ENCODE measurements around the gene CTSE. TPM values are rescaled to one million over a fixed set of nuclear protein-coding genes. Genes with fewer than 3 reads are reported as not detected.

The CTSE gene
- polyA plus RNA-seq, 1 donor (not counting 4 experiments of a cell fraction or from before 2014, with no cell fraction given), result 0.33 TPM

- Histone ChIP-seq H3K36me3 (ENCODE audit: control insufficient read depth in 2 of 2, extremely low read depth in 1 of 2, insufficient read depth in 2 of 2, low read length in 2 of 2) (no peaks in the 10 kb centered on the region), H3K9me3 (ENCODE audit: control insufficient read depth, low read depth, low read length) (no peaks in the 10 kb centered on the region), H3K9me1 (ENCODE audit: control insufficient read depth, extremely low read depth, insufficient read depth, low read length) (no peaks in the 10 kb centered on the region), H2AFZ (ENCODE audit: control insufficient read depth, low read length) (peak overlapping the region; percentile 27), H3K27me3 (ENCODE audit: control insufficient read depth, extremely low read depth, insufficient read depth, low read length) (no peaks in the 10 kb centered on the region), H3K4me1 (ENCODE audit: control insufficient read depth, extremely low read depth, insufficient read depth, low read length) (peaks cover 56% of the 10 kb centered on the region), H3K4me2 (ENCODE audit: control insufficient read depth, extremely low read depth, insufficient read depth, low read depth, low read length) (peak overlapping the region; percentile 94), H4K20me1 (ENCODE audit: control insufficient read depth, extremely low read depth, insufficient read depth, low read length) (no peaks in the 10 kb centered on the region), H3K27ac (ENCODE audit: control insufficient read depth, insufficient read depth, low read length) (peak overlapping the region; percentile 94), H3K79me2 (ENCODE audit: control insufficient read depth, insufficient read depth, low read length) (peaks cover 18% of the 10 kb centered on the region), H3K9ac (ENCODE audit: control insufficient read depth, extremely low read depth, insufficient read depth, low read length) (peak overlapping the region; percentile 86), H3K4me3 (ENCODE audit: control insufficient read depth in 2 of 3, extremely low read depth in 1 of 3, insufficient read depth in 2 of 3, low read depth in 1 of 3, low read length in 3 of 3) (peak overlapping the region; percentile 49 to 72 (median 66))
- DNase-seq (ENCODE audit: low read depth, low spot score), result peak; percentile 79
- dilution Hi-C loops (cut with MboI; ENCODE audit: extremely low pct_ligation_motif_present, low sequenced_read_pairs), result no loop called here
- TF ChIP-seq CTCF (optimal IDR thresholded peaks at IDR 0.05 in 1 of 3, IDR thresholded peaks at IDR 0.05 in 1 of 3, conservative IDR thresholded peaks at IDR 0.05 in 1 of 3; ENCODE audit: extremely low read depth in 1 of 3, insufficient read depth in 2 of 3, low read length in 3 of 3) (peak in 1 of 3 experiments; percentile 40), EZH2 (IDR thresholded peaks at IDR 0.05; ENCODE audit: low read length) (no peak)
- FAIRE-seq, result no peak
Measured at GRCh38 chr1:206001476-206001888, 22.2 kb downstream of the CTSE start.

GRCh38 chr1:206000641-206001339 is 22.9 kb downstream of the CTSE start:
- peak overlapping the region; percentile 31 for H3K4me2 ChIP-seq (ENCODE audit: control insufficient read depth, extremely low read depth, insufficient read depth, low read depth, low read length)
- H2AFZ ChIP-seq (ENCODE audit: control insufficient read depth, low read length), result no peak overlapping the region
- dilution Hi-C loops (cut with MboI; ENCODE audit: extremely low pct_ligation_motif_present, low sequenced_read_pairs), result no loop called here
- peaks cover 54% of the 10 kb centered on the region for H3K4me1 ChIP-seq (ENCODE audit: control insufficient read depth, extremely low read depth, insufficient read depth, low read length)
- FAIRE-seq (no peak), DNase-seq (ENCODE audit: low read depth, low spot score) (no peak)
- no peaks in the 10 kb centered on the region for H3K9me1 ChIP-seq (ENCODE audit: control insufficient read depth, extremely low read depth, insufficient read depth, low read length)
- H3K36me3 ChIP-seq (ENCODE audit: control insufficient read depth in 2 of 2, extremely low read depth in 1 of 2, insufficient read depth in 2 of 2, low read length in 2 of 2), result peaks cover 2 to 4% of the 10 kb centered on the region in 2 experiments
- H3K4me3 ChIP-seq (ENCODE audit: control insufficient read depth in 2 of 3, extremely low read depth in 1 of 3, insufficient read depth in 2 of 3, low read depth in 1 of 3, low read length in 3 of 3), result peak overlapping the region; percentile 2 to 17 (median 2)
- no peaks in the 10 kb centered on the region for H4K20me1 ChIP-seq (ENCODE audit: control insufficient read depth, extremely low read depth, insufficient read depth, low read length)
- H3K9ac ChIP-seq (ENCODE audit: control insufficient read depth, extremely low read depth, insufficient read depth, low read length), result peak overlapping the region; percentile 24
- peak overlapping the region; percentile 52 for H3K27ac ChIP-seq (ENCODE audit: control insufficient read depth, insufficient read depth, low read length)
- peaks cover 18% of the 10 kb centered on the region for H3K79me2 ChIP-seq (ENCODE audit: control insufficient read depth, insufficient read depth, low read length)
- H3K9me3 ChIP-seq (ENCODE audit: control insufficient read depth, low read depth, low read length), result no peaks in the 10 kb centered on the region
- TF ChIP-seq EZH2 (IDR thresholded peaks at IDR 0.05; ENCODE audit: low read length), result no peak
- no peak for TF ChIP-seq CTCF (optimal IDR thresholded peaks at IDR 0.05 in 1 of 3, IDR thresholded peaks at IDR 0.05 in 1 of 3, conservative IDR thresholded peaks at IDR 0.05 in 1 of 3; ENCODE audit: extremely low read depth in 1 of 3, insufficient read depth in 2 of 3, low read length in 3 of 3)
- H3K27me3 ChIP-seq (ENCODE audit: control insufficient read depth, extremely low read depth, insufficient read depth, low read length), result no peaks in the 10 kb centered on the region
